ENCODE data around the gene RSRC2. TPM values are rescaled to one million over a fixed set of nuclear protein-coding genes. Genes with fewer than 3 reads are reported as not detected.

The RSRC2 gene
- total and polyA plus RNA-seq, 10 of the 15 experiments (the other 5 are each of a cell fraction or from before 2014, with no cell fraction given): 49.8 to 112 (median 60.6) TPM

- no peak for TF ChIP-seq ZBTB11 (CRISPR knock-in tag; IDR thresholded peaks at IDR 0.05)
- 0 out of 4 replicates have a peak, but pooled peaks of 1 of the 2 experiments have one; percentile 12 for TF ChIP-seq EP300 (IDR thresholded peaks at IDR 0.05; ENCODE audit: borderline replicate concordance in 1 of 2, control insufficient read depth in 1 of 2, low read depth in 2 of 2, low read length in 2 of 2)
- no peak for TF ChIP-seq MYC (IDR thresholded peaks at IDR 0.05; ENCODE audit: insufficient read depth, insufficient read length, insufficient replicate concordance, low read length, severe bottlenecking)
- no peak for TF ChIP-seq RELA (IDR thresholded peaks at IDR 0.05; ENCODE audit: borderline replicate concordance, partially characterized antibody)
- TF ChIP-seq TCF12 (IDR thresholded peaks at IDR 0.05; ENCODE audit: low read depth, low read length): no peak
- peak; percentile 31; the same call in 1 of the 2 replicates for TF ChIP-seq PAX5 (IDR thresholded peaks at IDR 0.05; ENCODE audit: borderline replicate concordance, low read depth, low read length)
- TF ChIP-seq BACH1 (IDR thresholded peaks at IDR 0.05; ENCODE audit: borderline replicate concordance): no peak
- TF ChIP-seq KLF5 (IDR thresholded peaks at IDR 0.05; ENCODE audit: partially characterized antibody): no peak
- peak; percentile 79; the same call in 1 of the 2 replicates for TF ChIP-seq TBL1XR1 (IDR thresholded peaks at IDR 0.05; ENCODE audit: low read depth, low read length)
- no peak for TF ChIP-seq SIN3A (IDR thresholded peaks at IDR 0.05; ENCODE audit: low read depth, low read length)
- TF ChIP-seq LARP7 (IDR thresholded peaks at IDR 0.05): no peak
- no peak for TF ChIP-seq ATF2 (IDR thresholded peaks at IDR 0.05; ENCODE audit: low read length)
- TF ChIP-seq SUZ12 (IDR thresholded peaks at IDR 0.05; ENCODE audit: unreplicated experiment): no peak
- no peak for TF ChIP-seq ESRRA (IDR thresholded peaks at IDR 0.05; ENCODE audit: low read length)
- no peak for TF ChIP-seq TCF3 (IDR thresholded peaks at IDR 0.05; ENCODE audit: borderline replicate concordance, insufficient read depth, low read depth, low read length)
- no peak for TF ChIP-seq SRF (IDR thresholded peaks at IDR 0.05; ENCODE audit: low read depth in 2 of 2, low read length in 2 of 2)
- TF ChIP-seq ZNF687 (IDR thresholded peaks at IDR 0.05): no peak
- no peak for TF ChIP-seq SIX5 (IDR thresholded peaks at IDR 0.05; ENCODE audit: low read depth, low read length, severe bottlenecking)
- TF ChIP-seq PAX8 (IDR thresholded peaks at IDR 0.05): no peak
- TF ChIP-seq NRF1 (conservative IDR thresholded peaks at IDR 0.05; ENCODE audit: low read depth, low read length): no peak
- TF ChIP-seq YY1 (IDR thresholded peaks at IDR 0.05; ENCODE audit: low read depth, low read length): no peak
- no peak for TF ChIP-seq RB1 (IDR thresholded peaks at IDR 0.05; ENCODE audit: borderline replicate concordance)
These were observed 53.0 kb downstream of the RSRC2 start (continued) for GRCh38 chr12:122473543-122474323.
